ENCODE measurements around the gene DCDC1.

Gene DCDC1

DNA sequence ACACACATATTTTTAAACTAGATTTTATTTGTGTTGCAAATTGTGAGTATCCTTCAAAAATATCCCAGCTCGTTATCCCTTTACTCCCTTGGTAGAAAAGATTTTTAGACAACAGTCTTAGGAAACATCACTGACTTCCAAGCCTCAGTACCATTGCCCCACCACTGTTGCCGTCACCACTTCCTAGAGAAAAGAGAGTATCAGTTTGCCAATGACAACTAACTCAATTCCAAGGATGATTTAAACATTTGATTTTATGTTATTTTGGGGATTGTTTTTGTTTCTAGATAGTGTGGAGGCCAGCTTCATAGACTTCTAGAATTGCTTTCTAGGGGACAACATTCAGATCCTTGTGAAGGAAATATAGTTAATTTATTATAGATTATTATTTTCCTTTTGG is 509.4 kb downstream of the DCDC1 start:
- Mint-ChIP-seq H3K27ac (peak overlapping the region in 2 of 3 experiments; percentile 19 to 88), H3K4me1 (peaks cover 31% of the 10 kb centered on the region), H3K36me3 (ENCODE audit: low read depth) (no peaks in the 10 kb centered on the region), H3K27me3 (ENCODE audit: low read depth) (peaks cover 19% of the 10 kb centered on the region), H3K9me3 (no peaks in the 10 kb centered on the region), H3K4me3 (no peak overlapping the region)
- no peak for TF ChIP-seq CTCF (IDR thresholded peaks at IDR 0.05; ENCODE audit: unreplicated experiment in 3 of 3)

DNA sequence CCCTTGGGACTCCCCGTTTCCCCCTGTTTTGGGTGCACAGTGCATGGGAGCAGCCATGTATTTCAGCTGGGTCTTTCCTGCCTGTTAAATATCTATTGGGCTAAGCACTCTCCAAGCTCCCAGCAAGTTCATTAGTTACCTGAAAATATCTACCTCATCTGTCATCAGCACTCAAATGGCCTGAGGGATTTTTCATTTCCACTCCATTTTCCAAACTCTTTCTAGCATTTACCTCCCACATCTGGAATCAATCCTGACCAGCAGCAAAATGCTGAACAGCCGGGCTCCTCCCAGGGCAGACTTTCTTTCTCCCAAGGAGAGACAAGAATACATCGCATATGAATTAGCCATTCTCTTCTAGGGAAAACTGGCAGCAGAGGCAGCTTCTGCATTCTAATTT is 509.9 kb downstream of the DCDC1 start:
- no peak for TF ChIP-seq CTCF (IDR thresholded peaks at IDR 0.05; ENCODE audit: unreplicated experiment in 3 of 3)
- Mint-ChIP-seq H3K27ac (peak overlapping the region; percentile 19 to 88 (median 46)), H3K9me3 (no peaks in the 10 kb centered on the region), H3K36me3 (ENCODE audit: low read depth) (no peaks in the 10 kb centered on the region), H3K27me3 (ENCODE audit: low read depth) (peaks cover 19% of the 10 kb centered on the region), H3K4me3 (peak overlapping the region in 2 of 3 experiments; percentile 4 to 6), H3K4me1 (peaks cover 34% of the 10 kb centered on the region)

GRCh38 chr11:30855383-30856006 is 514.0 kb downstream of the DCDC1 start:
- TF ChIP-seq CTCF (IDR thresholded peaks at IDR 0.05; ENCODE audit: unreplicated experiment in 3 of 3), result peak; percentile 49 to 65 (median 59)
- peaks cover 16% of the 10 kb centered on the region for H3K27me3 Mint-ChIP-seq (ENCODE audit: low read depth)
- H3K9me3 Mint-ChIP-seq, result no peaks in the 10 kb centered on the region
- H3K27ac Mint-ChIP-seq, result peak overlapping the region in 1 of 3 experiments; percentile 62
- H3K36me3 Mint-ChIP-seq (ENCODE audit: low read depth), result no peaks in the 10 kb centered on the region
- H3K4me1 Mint-ChIP-seq, result peaks cover 27% of the 10 kb centered on the region
- H3K4me3 Mint-ChIP-seq, result no peak overlapping the region

DNA sequence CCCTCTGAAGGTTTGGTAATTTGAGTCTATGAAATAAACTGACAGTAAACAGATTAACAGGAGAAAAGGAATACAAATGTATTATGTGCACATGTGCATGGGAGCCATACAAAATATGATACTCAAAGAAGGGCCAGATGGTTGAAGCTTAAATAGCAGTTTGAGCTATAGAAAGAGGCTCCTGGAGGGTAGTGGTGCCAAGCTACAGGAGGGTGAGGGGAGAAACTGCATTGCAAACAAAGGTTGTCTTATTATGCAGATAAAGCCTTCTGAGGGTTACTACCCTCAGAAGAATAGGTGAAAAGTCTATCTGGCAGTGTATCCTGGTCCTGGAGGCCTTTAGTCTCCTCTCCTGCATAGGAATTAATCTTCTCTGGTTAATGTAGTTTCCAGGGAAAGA is 516.1 kb downstream of the DCDC1 start:
- no peak overlapping the region for H3K4me3 Mint-ChIP-seq

DNA sequence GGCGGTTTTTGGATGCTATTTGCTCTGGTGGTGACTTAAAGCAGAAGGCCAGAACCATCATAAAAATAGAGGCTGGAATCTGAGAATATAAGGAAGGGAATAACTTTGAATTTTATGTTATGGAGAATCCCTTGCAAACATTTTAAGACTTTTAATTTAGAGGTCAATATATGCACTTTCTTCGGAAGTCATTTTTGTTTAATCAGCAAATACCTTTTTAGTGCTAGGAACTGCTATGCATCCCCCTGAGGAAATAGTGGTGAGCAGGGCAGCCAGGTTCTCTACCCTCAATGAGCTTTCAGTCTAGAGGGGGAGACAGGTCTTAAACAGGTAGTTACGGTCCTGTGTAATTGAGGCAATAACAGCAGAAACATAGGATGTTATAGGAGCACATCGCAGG is 516.9 kb downstream of the DCDC1 start:
- Mint-ChIP-seq H3K4me3 (no peak overlapping the region), H3K27ac (no peak overlapping the region), H3K27me3 (ENCODE audit: low read depth) (peaks cover 10% of the 10 kb centered on the region), H3K4me1 (peaks cover 17% of the 10 kb centered on the region), H3K9me3 (peaks cover 8% of the 10 kb centered on the region), H3K36me3 (ENCODE audit: low read depth) (no peaks in the 10 kb centered on the region)
- no peak for TF ChIP-seq CTCF (IDR thresholded peaks at IDR 0.05; ENCODE audit: unreplicated experiment in 3 of 3)

More for the DNA sequence above, 516.1 kb downstream of the DCDC1 start:
- H3K27ac Mint-ChIP-seq, result peak overlapping the region in 1 of 3 experiments; percentile 2
- TF ChIP-seq CTCF (IDR thresholded peaks at IDR 0.05; ENCODE audit: unreplicated experiment in 3 of 3), result no peak
- H3K36me3 Mint-ChIP-seq (ENCODE audit: low read depth), result no peaks in the 10 kb centered on the region
- H3K9me3 Mint-ChIP-seq, result peaks cover 2% of the 10 kb centered on the region
- peaks cover 12% of the 10 kb centered on the region for H3K27me3 Mint-ChIP-seq (ENCODE audit: low read depth)
- H3K4me1 Mint-ChIP-seq, result peaks cover 17% of the 10 kb centered on the region

DNA sequence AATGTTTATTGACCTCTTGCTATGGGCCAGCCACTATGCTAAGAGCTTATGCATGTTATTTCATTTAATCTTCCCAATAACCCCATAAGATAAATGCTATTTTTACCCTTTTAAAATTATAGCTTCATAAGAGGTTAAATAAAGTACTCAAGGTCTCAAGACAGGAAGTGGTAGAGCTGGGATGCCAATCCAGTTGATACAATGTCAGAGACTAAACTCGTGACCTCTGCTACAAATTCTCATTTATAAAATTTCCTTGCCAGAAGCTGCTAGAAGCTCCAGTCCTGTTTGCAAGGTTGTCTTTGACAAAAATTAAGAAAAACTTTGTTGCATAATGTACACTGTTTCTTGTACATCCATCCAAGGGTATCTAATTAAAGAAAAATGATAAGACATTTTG is 517.4 kb downstream of the DCDC1 start:
- H3K9me3 Mint-ChIP-seq, result peaks cover 10% of the 10 kb centered on the region
- no peak overlapping the region for H3K4me3 Mint-ChIP-seq
- no peaks in the 10 kb centered on the region for H3K36me3 Mint-ChIP-seq (ENCODE audit: low read depth)
- peaks cover 8% of the 10 kb centered on the region for H3K27me3 Mint-ChIP-seq (ENCODE audit: low read depth)
- H3K4me1 Mint-ChIP-seq, result peaks cover 17% of the 10 kb centered on the region
- no peak for TF ChIP-seq CTCF (IDR thresholded peaks at IDR 0.05; ENCODE audit: unreplicated experiment in 3 of 3)
- H3K27ac Mint-ChIP-seq, result no peak overlapping the region

Data from nephron (organoid).